HEK293 (cell line): ENCODE data around the gene PAK5.

Source experiments
- CTCF ChIA-PET: fragments of 350-600 bp; formaldehyde crosslinking; extraction: SDS; loops from one replicate; lab custom pipeline; 2021; ENCODE audit warnings: antibody characterized with exemption; lab: Yijun Ruan, JAX
- POLR2A ChIA-PET: fragments of 300-600 bp; formaldehyde crosslinking; extraction: SDS; loops from one replicate; lab custom pipeline; 2020; ENCODE audit warnings: antibody characterized with exemption, inconsistent platforms; lab: Yijun Ruan, JAX
- H3K27ac ChIP-seq: fragments of 200-500 bp; sonication (Bioruptor generic); 2 replicates; pipeline ENCODE4 v1.5.1; 2014; ENCODE audit warnings: low read depth, low read length, control low read depth, inconsistent platforms; ENCODE audit errors: extremely low read depth
- H3K36me3 ChIP-seq, 2 experiments: fragments of 200-500 bp in 1 of 2; sonication (Bioruptor generic) in 1 of 2; 1 replicate in 1 of 2; 2 replicates in 1 of 2; pipeline ENCODE4 v1.5.1; 2014 to 2017; ENCODE audit warnings: inconsistent platforms in 2 of 2, low read length in 2 of 2; ENCODE audit not compliant: control insufficient read depth in 2 of 2, insufficient read depth in 1 of 2
- H3K4me1 ChIP-seq: fragments of 200-500 bp; sonication (Bioruptor generic); 2 replicates; pipeline ENCODE4 v1.5.1; 2014; ENCODE audit warnings: mild to moderate bottlenecking, low read length, inconsistent platforms; ENCODE audit not compliant: control insufficient read depth, insufficient read depth
- H3K4me3 ChIP-seq: 2 replicates; pipeline ENCODE4 v1.5.1; 2011; ENCODE audit warnings: low read depth, mild to moderate bottlenecking, control low read depth, low read length, moderate library complexity
- H3K9me3 ChIP-seq: fragments of 200-500 bp; sonication (Bioruptor generic); 2 replicates; pipeline ENCODE4 v1.5.1; 2014; ENCODE audit warnings: low read depth, low read length, inconsistent platforms; ENCODE audit not compliant: control insufficient read depth, insufficient read depth
- HOXD13 ChIP-seq: sonication (generic); formaldehyde crosslinking; IDR thresholded peaks from 2 replicates; pipeline ENCODE4 v1.8.0; 2022; ENCODE audit warnings: missing genetic modification reagents, borderline replicate concordance
- KLF9 ChIP-seq: fragments of 450-650 bp; formaldehyde crosslinking; IDR thresholded peaks from 2 replicates; pipeline ENCODE4 v1.5.1; 2016; ENCODE audit warnings: missing biosample characterization, missing genetic modification characterization, low read depth
- ZBTB17 ChIP-seq: fragments of 450-650 bp; formaldehyde crosslinking; IDR thresholded peaks from 2 replicates; pipeline ENCODE4 v1.5.1; 2016; ENCODE audit warnings: missing biosample characterization, missing genetic modification characterization
- ZBTB21 ChIP-seq: fragments of 450-650 bp; formaldehyde crosslinking; IDR thresholded peaks from 2 replicates; pipeline ENCODE4 v1.5.1; 2017; ENCODE audit warnings: missing biosample characterization, missing genetic modification characterization
- ZNF140 ChIP-seq: fragments of 450-650 bp; formaldehyde crosslinking; IDR thresholded peaks from 2 replicates; pipeline ENCODE4 v1.5.1; 2016; ENCODE audit warnings: missing biosample characterization, missing genetic modification characterization
- ZNF157 ChIP-seq: fragments of 450-650 bp; formaldehyde crosslinking; IDR thresholded peaks from 2 replicates; pipeline ENCODE4 v1.5.1; 2016; ENCODE audit warnings: missing biosample characterization, missing genetic modification characterization
- ZNF175 ChIP-seq: fragments of 450-650 bp; formaldehyde crosslinking; IDR thresholded peaks from 2 replicates; pipeline ENCODE4 v1.5.1; 2016; ENCODE audit warnings: missing biosample characterization, missing genetic modification characterization
- ZNF416 ChIP-seq: fragments of 450-650 bp; formaldehyde crosslinking; IDR thresholded peaks from 2 replicates; pipeline ENCODE4 v1.5.1; 2016; ENCODE audit warnings: missing biosample characterization, missing genetic modification characterization
- ZNF423 ChIP-seq: fragments of 450-650 bp; formaldehyde crosslinking; IDR thresholded peaks from 2 replicates; pipeline ENCODE4 v1.5.1; 2016; ENCODE audit warnings: missing biosample characterization, missing genetic modification characterization
- ZNF530 ChIP-seq: fragments of 450-650 bp; formaldehyde crosslinking; IDR thresholded peaks from 2 replicates; pipeline ENCODE4 v1.5.1; 2016; ENCODE audit warnings: low read depth, missing biosample characterization, missing genetic modification characterization
- ZNF768 ChIP-seq: fragments of 450-650 bp; formaldehyde crosslinking; IDR thresholded peaks from 2 replicates; pipeline ENCODE4 v1.5.1; 2018; ENCODE audit warnings: missing biosample characterization, mild to moderate bottlenecking, missing genetic modification characterization
- ZNF830 ChIP-seq: fragments of 450-650 bp; IDR thresholded peaks from 2 replicates; pipeline ENCODE4 v1.5.0; 2018; ENCODE audit warnings: missing biosample characterization, missing genetic modification characterization, low read depth, mild to moderate bottlenecking, moderate library complexity
- TF ChIP-seq, protein P1 (sequence below): fragments of 450-650 bp; formaldehyde crosslinking; IDR thresholded peaks from 2 replicates; pipeline ENCODE4 v1.5.1; 2016; ENCODE audit warnings: missing biosample characterization, missing genetic modification characterization, borderline replicate concordance
- TF ChIP-seq, protein P2 (sequence below): sonication (generic); formaldehyde crosslinking; IDR thresholded peaks from 2 replicates; pipeline ENCODE4 v1.8.1; 2022; ENCODE audit warnings: mild to moderate bottlenecking, moderate library complexity, missing genetic modification reagents
- TF ChIP-seq, protein P3 (sequence below): fragments of 450-650 bp; formaldehyde crosslinking; IDR thresholded peaks from 2 replicates; pipeline ENCODE4 v1.5.1; 2017; ENCODE audit warnings: missing biosample characterization, mild to moderate bottlenecking, missing genetic modification characterization, moderate library complexity
- TF ChIP-seq, protein P4 (sequence below): fragments of 450-650 bp; formaldehyde crosslinking; conservative IDR thresholded peaks from 2 replicates; pipeline ENCODE4 v1.5.1; 2016; ENCODE audit warnings: low read depth, missing biosample characterization, missing genetic modification characterization
- TF ChIP-seq, protein P5 (sequence below): fragments of 450-650 bp; formaldehyde crosslinking; IDR thresholded peaks from 2 replicates; pipeline ENCODE4 v1.5.1; 2017; ENCODE audit warnings: missing biosample characterization, missing genetic modification characterization

Gene PAK5

DNA sequence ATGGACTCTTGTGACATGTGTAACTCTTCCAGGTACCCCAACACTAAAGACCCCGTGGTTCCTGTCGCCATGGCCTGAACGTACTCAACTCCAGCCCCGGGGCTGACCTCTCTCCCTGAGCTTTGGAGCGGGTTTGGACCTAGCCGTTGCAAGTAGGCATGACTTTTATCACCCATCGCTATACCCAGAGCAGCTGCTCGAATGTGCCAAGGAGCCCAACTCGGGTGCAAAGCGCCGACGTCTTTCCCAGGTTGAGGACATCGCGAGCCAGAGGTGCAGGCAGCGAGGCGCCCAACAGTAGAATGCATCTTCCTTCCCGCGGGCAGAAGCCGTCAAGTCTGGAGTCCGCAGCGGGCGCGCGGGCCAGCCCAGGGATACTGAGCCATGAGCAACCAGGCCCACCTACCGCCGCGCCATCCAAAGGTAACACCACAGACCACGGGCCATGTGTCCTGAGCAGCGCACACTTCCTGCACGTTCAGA is 330.1 kb downstream of the PAK5 start (continued):
- no peak for TF ChIP-seq ZBTB17
- TF ChIP-seq ZNF157 (tag by site-specific recombination), result no peak
- TF ChIP-seq ZNF175 (tag by site-specific recombination), result no peak
- no peak for TF ChIP-seq HOXD13 (CRISPR knock-in tag)
- TF ChIP-seq, protein P1, sequence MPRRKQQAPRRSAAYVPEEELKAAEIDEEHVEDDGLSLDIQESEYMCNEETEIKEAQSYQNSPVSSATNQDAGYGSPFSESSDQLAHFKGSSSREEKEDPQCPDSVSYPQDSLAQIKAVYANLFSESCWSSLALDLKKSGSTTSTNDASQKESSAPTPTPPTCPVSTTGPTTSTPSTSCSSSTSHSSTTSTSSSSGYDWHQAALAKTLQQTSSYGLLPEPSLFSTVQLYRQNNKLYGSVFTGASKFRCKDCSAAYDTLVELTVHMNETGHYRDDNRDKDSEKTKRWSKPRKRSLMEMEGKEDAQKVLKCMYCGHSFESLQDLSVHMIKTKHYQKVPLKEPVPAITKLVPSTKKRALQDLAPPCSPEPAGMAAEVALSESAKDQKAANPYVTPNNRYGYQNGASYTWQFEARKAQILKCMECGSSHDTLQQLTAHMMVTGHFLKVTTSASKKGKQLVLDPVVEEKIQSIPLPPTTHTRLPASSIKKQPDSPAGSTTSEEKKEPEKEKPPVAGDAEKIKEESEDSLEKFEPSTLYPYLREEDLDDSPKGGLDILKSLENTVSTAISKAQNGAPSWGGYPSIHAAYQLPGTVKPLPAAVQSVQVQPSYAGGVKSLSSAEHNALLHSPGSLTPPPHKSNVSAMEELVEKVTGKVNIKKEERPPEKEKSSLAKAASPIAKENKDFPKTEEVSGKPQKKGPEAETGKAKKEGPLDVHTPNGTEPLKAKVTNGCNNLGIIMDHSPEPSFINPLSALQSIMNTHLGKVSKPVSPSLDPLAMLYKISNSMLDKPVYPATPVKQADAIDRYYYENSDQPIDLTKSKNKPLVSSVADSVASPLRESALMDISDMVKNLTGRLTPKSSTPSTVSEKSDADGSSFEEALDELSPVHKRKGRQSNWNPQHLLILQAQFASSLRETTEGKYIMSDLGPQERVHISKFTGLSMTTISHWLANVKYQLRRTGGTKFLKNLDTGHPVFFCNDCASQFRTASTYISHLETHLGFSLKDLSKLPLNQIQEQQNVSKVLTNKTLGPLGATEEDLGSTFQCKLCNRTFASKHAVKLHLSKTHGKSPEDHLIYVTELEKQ, result no peak
- no peak for TF ChIP-seq ZNF416 (tag by site-specific recombination)
- TF ChIP-seq, protein P2, sequence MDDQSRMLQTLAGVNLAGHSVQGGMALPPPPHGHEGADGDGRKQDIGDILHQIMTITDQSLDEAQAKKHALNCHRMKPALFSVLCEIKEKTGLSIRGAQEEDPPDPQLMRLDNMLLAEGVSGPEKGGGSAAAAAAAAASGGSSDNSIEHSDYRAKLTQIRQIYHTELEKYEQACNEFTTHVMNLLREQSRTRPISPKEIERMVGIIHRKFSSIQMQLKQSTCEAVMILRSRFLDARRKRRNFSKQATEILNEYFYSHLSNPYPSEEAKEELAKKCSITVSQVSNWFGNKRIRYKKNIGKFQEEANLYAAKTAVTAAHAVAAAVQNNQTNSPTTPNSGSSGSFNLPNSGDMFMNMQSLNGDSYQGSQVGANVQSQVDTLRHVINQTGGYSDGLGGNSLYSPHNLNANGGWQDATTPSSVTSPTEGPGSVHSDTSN, result no peak
- TF ChIP-seq, protein P3, sequence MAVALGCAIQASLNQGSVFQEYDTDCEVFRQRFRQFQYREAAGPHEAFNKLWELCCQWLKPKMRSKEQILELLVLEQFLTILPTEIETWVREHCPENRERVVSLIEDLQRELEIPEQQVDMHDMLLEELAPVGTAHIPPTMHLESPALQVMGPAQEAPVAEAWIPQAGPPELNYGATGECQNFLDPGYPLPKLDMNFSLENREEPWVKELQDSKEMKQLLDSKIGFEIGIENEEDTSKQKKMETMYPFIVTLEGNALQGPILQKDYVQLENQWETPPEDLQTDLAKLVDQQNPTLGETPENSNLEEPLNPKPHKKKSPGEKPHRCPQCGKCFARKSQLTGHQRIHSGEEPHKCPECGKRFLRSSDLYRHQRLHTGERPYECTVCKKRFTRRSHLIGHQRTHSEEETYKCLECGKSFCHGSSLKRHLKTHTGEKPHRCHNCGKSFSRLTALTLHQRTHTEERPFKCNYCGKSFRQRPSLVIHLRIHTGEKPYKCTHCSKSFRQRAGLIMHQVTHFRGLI (tag by site-specific recombination), result no peak
- TF ChIP-seq, protein P4, sequence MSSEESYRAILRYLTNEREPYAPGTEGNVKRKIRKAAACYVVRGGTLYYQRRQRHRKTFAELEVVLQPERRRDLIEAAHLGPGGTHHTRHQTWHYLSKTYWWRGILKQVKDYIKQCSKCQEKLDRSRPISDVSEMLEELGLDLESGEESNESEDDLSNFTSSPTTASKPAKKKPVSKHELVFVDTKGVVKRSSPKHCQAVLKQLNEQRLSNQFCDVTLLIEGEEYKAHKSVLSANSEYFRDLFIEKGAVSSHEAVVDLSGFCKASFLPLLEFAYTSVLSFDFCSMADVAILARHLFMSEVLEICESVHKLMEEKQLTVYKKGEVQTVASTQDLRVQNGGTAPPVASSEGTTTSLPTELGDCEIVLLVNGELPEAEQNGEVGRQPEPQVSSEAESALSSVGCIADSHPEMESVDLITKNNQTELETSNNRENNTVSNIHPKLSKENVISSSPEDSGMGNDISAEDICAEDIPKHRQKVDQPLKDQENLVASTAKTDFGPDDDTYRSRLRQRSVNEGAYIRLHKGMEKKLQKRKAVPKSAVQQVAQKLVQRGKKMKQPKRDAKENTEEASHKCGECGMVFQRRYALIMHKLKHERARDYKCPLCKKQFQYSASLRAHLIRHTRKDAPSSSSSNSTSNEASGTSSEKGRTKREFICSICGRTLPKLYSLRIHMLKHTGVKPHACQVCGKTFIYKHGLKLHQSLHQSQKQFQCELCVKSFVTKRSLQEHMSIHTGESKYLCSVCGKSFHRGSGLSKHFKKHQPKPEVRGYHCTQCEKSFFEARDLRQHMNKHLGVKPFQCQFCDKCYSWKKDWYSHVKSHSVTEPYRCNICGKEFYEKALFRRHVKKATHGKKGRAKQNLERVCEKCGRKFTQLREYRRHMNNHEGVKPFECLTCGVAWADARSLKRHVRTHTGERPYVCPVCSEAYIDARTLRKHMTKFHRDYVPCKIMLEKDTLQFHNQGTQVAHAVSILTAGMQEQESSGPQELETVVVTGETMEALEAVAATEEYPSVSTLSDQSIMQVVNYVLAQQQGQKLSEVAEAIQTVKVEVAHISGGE (tag by site-specific recombination), result no peak
- no peak for TF ChIP-seq ZNF423 (tag by site-specific recombination)

DNA sequence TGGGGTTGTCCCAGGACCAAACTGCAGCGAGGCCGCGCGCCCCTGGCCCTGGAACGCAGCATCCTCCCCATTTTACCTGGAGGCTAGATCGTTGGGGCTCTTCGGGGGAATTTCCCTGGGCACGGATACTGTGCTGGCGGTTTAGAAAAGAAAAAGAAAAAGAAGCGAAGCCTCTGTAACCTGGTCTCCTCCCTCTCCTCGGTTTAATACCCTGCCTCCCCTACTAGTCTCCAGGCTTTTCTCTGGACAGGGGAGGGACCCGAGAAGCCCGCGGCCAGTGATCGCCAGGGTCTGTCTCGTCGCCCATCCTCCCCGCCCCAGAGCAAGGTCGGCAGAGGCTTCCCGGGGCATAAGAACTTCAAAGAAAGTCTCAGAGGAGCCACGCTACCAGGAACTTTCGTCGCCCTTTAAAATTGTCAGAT is 330.6 kb downstream of the PAK5 start:
- no peaks in the 10 kb centered on the region for H3K4me1 ChIP-seq
- POLR2A ChIA-PET, result no interaction called here

DNA sequence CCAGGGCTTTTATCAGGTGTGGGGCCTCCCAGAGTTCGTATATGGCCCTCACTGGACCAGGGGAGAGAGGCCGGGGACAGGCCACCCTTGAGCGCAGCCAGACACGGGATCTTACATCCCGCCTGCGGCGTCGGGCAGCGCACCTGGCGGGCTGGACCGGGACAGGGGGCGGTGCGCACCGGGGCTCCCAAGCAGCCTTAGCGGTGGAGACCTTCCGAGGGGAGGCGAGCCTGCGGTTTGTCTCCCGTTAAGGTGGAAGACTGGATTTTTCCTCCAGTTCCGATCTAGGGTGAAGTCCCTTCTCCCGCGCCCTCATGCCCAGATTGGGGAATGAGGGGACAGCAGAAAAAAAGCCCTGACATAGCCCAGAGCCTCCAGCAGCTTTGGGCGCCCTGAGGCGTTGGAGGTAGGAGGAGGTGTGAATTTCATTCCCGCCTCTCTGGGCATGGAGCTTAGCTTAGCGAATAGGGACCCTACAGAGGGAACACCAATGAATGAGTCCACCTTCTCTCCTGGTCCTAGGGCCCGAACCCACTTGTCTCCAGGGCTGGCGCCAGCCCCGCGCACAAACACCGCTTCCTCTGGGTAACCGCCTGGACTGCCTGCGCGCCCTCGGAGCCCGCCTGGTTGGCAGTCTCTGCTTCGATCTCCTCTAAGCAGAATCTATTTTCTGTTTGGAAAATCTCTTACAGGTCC is 331.2 kb downstream of the PAK5 start:
- no peak overlapping the region for H3K27ac ChIP-seq
- no peaks in the 10 kb centered on the region for H3K36me3 ChIP-seq
- CTCF ChIA-PET, result no interaction called here
- POLR2A ChIA-PET, result no interaction called here
- no peak overlapping the region for H3K4me3 ChIP-seq
- H3K4me1 ChIP-seq, result no peaks in the 10 kb centered on the region
- no peaks in the 10 kb centered on the region for H3K9me3 ChIP-seq
- TF ChIP-seq ZBTB21 (tag by site-specific recombination) (no peak), KLF9 (tag by site-specific recombination) (no peak), ZNF830 (tag by site-specific recombination) (no peak), ZNF768 (tag by site-specific recombination) (no peak), ZNF140 (no peak)
- TF ChIP-seq, protein P4 (tag by site-specific recombination), result no peak
- TF ChIP-seq, protein P5, sequence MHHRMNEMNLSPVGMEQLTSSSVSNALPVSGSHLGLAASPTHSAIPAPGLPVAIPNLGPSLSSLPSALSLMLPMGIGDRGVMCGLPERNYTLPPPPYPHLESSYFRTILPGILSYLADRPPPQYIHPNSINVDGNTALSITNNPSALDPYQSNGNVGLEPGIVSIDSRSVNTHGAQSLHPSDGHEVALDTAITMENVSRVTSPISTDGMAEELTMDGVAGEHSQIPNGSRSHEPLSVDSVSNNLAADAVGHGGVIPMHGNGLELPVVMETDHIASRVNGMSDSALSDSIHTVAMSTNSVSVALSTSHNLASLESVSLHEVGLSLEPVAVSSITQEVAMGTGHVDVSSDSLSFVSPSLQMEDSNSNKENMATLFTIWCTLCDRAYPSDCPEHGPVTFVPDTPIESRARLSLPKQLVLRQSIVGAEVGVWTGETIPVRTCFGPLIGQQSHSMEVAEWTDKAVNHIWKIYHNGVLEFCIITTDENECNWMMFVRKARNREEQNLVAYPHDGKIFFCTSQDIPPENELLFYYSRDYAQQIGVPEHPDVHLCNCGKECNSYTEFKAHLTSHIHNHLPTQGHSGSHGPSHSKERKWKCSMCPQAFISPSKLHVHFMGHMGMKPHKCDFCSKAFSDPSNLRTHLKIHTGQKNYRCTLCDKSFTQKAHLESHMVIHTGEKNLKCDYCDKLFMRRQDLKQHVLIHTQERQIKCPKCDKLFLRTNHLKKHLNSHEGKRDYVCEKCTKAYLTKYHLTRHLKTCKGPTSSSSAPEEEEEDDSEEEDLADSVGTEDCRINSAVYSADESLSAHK (tag by site-specific recombination), result no peak

More for the DNA sequence above, 330.6 kb downstream of the PAK5 start:
- Histone ChIP-seq H3K9me3 (no peaks in the 10 kb centered on the region), H3K4me3 (no peak overlapping the region), H3K27ac (no peak overlapping the region), H3K36me3 (no peaks in the 10 kb centered on the region)
- CTCF ChIA-PET, result no interaction called here
- no peak for TF ChIP-seq ZNF530 (tag by site-specific recombination)
